ENCODE measurements around the gene CHADL. TPM values are rescaled to one million over a fixed set of nuclear protein-coding genes. Genes with fewer than 3 reads are reported as not detected.

CHADL gene
- total RNA-seq, 1 experiment from 2014 or later: 0.33 TPM

DNA sequence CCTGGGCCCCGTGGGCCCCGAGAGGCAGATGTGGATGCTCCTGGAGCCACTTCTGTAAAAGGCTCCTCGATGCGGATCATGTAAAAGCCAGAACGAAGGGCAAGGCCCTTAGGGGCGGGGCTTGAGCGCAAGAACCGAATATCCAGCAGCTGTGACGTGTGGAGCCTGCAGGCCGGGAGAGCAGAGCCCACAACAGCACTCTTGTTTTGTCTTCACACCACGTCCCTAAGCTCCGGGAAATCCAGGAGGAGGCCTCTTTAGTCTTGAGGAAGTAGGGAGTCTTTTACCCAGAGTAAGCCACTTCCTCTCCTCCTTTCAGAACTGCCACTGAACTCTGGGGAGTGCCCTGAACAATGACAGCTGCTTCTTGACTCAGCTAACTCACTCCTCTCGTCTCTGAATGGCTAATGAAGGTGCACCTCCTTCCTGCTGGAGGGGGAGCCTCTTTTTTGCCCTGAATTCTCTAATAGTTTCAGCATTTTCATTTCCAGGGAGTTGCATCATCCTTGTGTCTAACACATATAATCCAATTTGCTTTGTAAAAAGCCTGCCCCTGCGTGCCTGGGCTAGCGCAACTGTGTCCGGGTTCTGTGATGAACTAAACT is 23.1 kb downstream of the CHADL start:
- ChIA-PET CTCF (no interaction called here), POLR2A (no interaction called here)
- Histone ChIP-seq H3K36me3 (ENCODE audit: control insufficient read depth, insufficient read depth, low read length) (no peaks in the 10 kb centered on the region), H3K27me3 (ENCODE audit: control insufficient read depth, insufficient read depth, low read length) (no peaks in the 10 kb centered on the region), H3K4me3 (ENCODE audit: low read depth in 2 of 2, low read length in 2 of 2) (no peak overlapping the region), H3K4me1 (ENCODE audit: control insufficient read depth, insufficient read depth, low read length) (no peaks in the 10 kb centered on the region), H3K27ac (ENCODE audit: low read length) (no peak overlapping the region), H3K9me3 (ENCODE audit: control insufficient read depth, insufficient read depth, low read depth, low read length) (no peaks in the 10 kb centered on the region)
- no TSS peak for BruUV-seq (replicated peaks)
- intact Hi-C loops (cut with micrococcal nuclease; ENCODE audit: unreplicated experiment) (no loop called here), in situ Hi-C loops (cut with HindIII; ENCODE audit: low pct_unique_long_range_greater_than_20kb, low sequenced_read_pairs) (no loop called here)
- TF ChIP-seq, protein P1, sequence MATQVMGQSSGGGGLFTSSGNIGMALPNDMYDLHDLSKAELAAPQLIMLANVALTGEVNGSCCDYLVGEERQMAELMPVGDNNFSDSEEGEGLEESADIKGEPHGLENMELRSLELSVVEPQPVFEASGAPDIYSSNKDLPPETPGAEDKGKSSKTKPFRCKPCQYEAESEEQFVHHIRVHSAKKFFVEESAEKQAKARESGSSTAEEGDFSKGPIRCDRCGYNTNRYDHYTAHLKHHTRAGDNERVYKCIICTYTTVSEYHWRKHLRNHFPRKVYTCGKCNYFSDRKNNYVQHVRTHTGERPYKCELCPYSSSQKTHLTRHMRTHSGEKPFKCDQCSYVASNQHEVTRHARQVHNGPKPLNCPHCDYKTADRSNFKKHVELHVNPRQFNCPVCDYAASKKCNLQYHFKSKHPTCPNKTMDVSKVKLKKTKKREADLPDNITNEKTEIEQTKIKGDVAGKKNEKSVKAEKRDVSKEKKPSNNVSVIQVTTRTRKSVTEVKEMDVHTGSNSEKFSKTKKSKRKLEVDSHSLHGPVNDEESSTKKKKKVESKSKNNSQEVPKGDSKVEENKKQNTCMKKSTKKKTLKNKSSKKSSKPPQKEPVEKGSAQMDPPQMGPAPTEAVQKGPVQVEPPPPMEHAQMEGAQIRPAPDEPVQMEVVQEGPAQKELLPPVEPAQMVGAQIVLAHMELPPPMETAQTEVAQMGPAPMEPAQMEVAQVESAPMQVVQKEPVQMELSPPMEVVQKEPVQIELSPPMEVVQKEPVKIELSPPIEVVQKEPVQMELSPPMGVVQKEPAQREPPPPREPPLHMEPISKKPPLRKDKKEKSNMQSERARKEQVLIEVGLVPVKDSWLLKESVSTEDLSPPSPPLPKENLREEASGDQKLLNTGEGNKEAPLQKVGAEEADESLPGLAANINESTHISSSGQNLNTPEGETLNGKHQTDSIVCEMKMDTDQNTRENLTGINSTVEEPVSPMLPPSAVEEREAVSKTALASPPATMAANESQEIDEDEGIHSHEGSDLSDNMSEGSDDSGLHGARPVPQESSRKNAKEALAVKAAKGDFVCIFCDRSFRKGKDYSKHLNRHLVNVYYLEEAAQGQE (IDR thresholded peaks at IDR 0.05; ENCODE audit: insufficient read depth in 1 of 2, low read depth in 2 of 2, low read length in 1 of 2): no peak
- TF ChIP-seq CTCF (IDR thresholded peaks at IDR 0.05): no peak
- no peak for TF ChIP-seq SIN3A (IDR thresholded peaks at IDR 0.05; ENCODE audit: borderline replicate concordance, insufficient read depth, low read depth, low read length)
- TF ChIP-seq TCF7L2 (IDR thresholded peaks at IDR 0.05; ENCODE audit: low read depth, low read length): no peak
- TF ChIP-seq POLR2AphosphoS5 (IDR thresholded peaks at IDR 0.05; ENCODE audit: low read depth, low read length): no peak
- no peak for ATAC-seq
- no peak for DNase-seq (ENCODE audit: low read depth, low spot score)

DNA sequence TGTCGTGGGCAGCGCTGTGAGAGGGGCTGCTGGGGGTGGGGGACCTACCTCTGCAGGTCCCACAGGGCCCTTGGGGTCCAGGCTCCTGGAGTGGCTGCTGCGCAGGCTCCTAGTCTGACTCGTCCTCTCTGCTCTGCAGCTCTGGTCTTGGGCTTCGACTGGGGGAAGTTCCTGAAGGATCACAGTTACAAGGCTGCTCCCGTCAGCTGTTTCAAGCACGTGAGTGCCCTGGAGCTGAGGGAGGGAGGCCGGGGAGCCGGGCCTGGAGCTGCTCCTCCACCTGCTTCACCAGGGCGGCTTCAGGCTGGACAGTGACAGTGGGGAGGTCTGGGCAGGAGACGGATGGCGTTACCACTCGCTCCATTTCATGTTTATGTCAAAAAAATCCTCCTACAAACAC is 23.7 kb downstream of the CHADL start:
- Histone ChIP-seq H3K27me3 (ENCODE audit: control insufficient read depth, insufficient read depth, low read length) (no peaks in the 10 kb centered on the region), H3K4me1 (ENCODE audit: control insufficient read depth, insufficient read depth, low read length) (no peaks in the 10 kb centered on the region), H3K27ac (ENCODE audit: low read length) (no peak overlapping the region), H3K9me3 (ENCODE audit: control insufficient read depth, insufficient read depth, low read depth, low read length) (no peaks in the 10 kb centered on the region), H3K36me3 (ENCODE audit: control insufficient read depth, insufficient read depth, low read length) (no peaks in the 10 kb centered on the region), H3K4me3 (ENCODE audit: low read depth in 2 of 2, low read length in 2 of 2) (no peak overlapping the region)
- peak; percentile 37; the same call in 1 of the 2 replicates for ATAC-seq
- no peak for TF ChIP-seq TCF7L2 (IDR thresholded peaks at IDR 0.05; ENCODE audit: low read depth, low read length)
- TF ChIP-seq CTCF (IDR thresholded peaks at IDR 0.05): no peak
- TF ChIP-seq, protein P1 (IDR thresholded peaks at IDR 0.05; ENCODE audit: insufficient read depth in 1 of 2, low read depth in 2 of 2, low read length in 1 of 2): no peak
- TF ChIP-seq POLR2AphosphoS5 (IDR thresholded peaks at IDR 0.05; ENCODE audit: low read depth, low read length): no peak
- TF ChIP-seq SIN3A (IDR thresholded peaks at IDR 0.05; ENCODE audit: borderline replicate concordance, insufficient read depth, low read depth, low read length): no peak
- BruUV-seq (replicated peaks): no TSS peak
- DNase-seq (ENCODE audit: low read depth, low spot score): no peak
- in situ Hi-C loops (cut with HindIII; ENCODE audit: low pct_unique_long_range_greater_than_20kb, low sequenced_read_pairs): no loop called here
- ChIA-PET POLR2A (interaction anchor here (0.6 kb wide), 1 partner anchor 63 kb away, joined by 3 read pairs; no protein-coding TSS in a partner anchor), CTCF (no interaction called here)
- intact Hi-C loops (cut with micrococcal nuclease; ENCODE audit: unreplicated experiment): no loop called here
